ENCODE data around the gene LHB. TPM values are rescaled to one million over a fixed set of nuclear protein-coding genes. Genes with fewer than 3 reads are reported as not detected.
A peak's percentile ranks its signal among the peaks of the same experiment; 100 is the strongest.
"Not testable (repeated sequence)": the region's sequence is repeated elsewhere in the genome, so short reads cannot be mapped to it uniquely, and the experiment has no call there.

The LHB gene
- polyA plus RNA-seq, 4 donors = 0.12 to 40.5 (median 5.2) TPM

- WGBS, 3 donors = 78 to 88% (median 81%) methylated on average over 2 of the region's 4 CpGs
- not testable (repeated sequence) for H3K4me3 ChIP-seq (ENCODE audit: low read depth in 1 of 3, low read length in 3 of 3); DNase-seq; H3K27ac ChIP-seq (ENCODE audit: low read depth in 1 of 3, low read length in 2 of 3); FAIRE-seq; H3K27me3 ChIP-seq (ENCODE audit: control insufficient read depth in 3 of 3, insufficient read depth in 3 of 3, low read length in 3 of 3); H3K4me1 ChIP-seq (ENCODE audit: control insufficient read depth in 3 of 3, insufficient read depth in 2 of 3, low read depth in 1 of 3, low read length in 2 of 3); H3K36me3 ChIP-seq (ENCODE audit: control insufficient read depth in 3 of 3, insufficient read depth in 2 of 3, low read depth in 1 of 3, low read length in 3 of 3); H3K9me3 ChIP-seq (ENCODE audit: control insufficient read depth in 2 of 2, insufficient read depth in 1 of 2, low read depth in 1 of 2, low read length in 1 of 2)
These were observed 25.8 kb upstream of the LHB start for GRCh38 chr19:49042666-49043065.

- Histone ChIP-seq H3K4me3 (ENCODE audit: low read depth in 1 of 3, low read length in 3 of 3) (no peak overlapping the region), H3K27me3 (ENCODE audit: control insufficient read depth in 3 of 3, insufficient read depth in 3 of 3, low read length in 3 of 3) (no peaks in the 10 kb centered on the region), H3K4me1 (ENCODE audit: control insufficient read depth in 3 of 3, insufficient read depth in 2 of 3, low read depth in 1 of 3, low read length in 2 of 3) (no peaks in the 10 kb centered on the region), H3K27ac (ENCODE audit: low read depth in 1 of 3, low read length in 2 of 3) (no peak overlapping the region), H3K36me3 (ENCODE audit: control insufficient read depth in 3 of 3, insufficient read depth in 2 of 3, low read depth in 1 of 3, low read length in 3 of 3) (no peaks in the 10 kb centered on the region), H3K9me3 (ENCODE audit: control insufficient read depth in 2 of 2, insufficient read depth in 1 of 2, low read depth in 1 of 2, low read length in 1 of 2) (no peaks in the 10 kb centered on the region)
- WGBS, 3 donors = 58 to 72% (median 67%) methylated on average over 15 to 17 of the region's 17 CpGs
- FAIRE-seq (no peak), DNase-seq (no peak)
These were observed 25.3 kb upstream of the LHB start for GRCh38 chr19:49042177-49042576.

GRCh38 chr19:49039736-49040135 lies 22.8 kb upstream of the LHB start:
- WGBS, 3 donors = 43 to 77% (median 63%) methylated on average over 3 to 9 of the region's 9 CpGs
- not testable (repeated sequence) for DNase-seq; H3K4me3 ChIP-seq (ENCODE audit: low read depth in 1 of 3, low read length in 3 of 3); H3K4me1 ChIP-seq (ENCODE audit: control insufficient read depth in 3 of 3, insufficient read depth in 2 of 3, low read depth in 1 of 3, low read length in 2 of 3); H3K36me3 ChIP-seq (ENCODE audit: control insufficient read depth in 3 of 3, insufficient read depth in 2 of 3, low read depth in 1 of 3, low read length in 3 of 3); H3K27ac ChIP-seq (ENCODE audit: low read depth in 1 of 3, low read length in 2 of 3); H3K9me3 ChIP-seq (ENCODE audit: control insufficient read depth in 2 of 2, insufficient read depth in 1 of 2, low read depth in 1 of 2, low read length in 1 of 2); H3K27me3 ChIP-seq (ENCODE audit: control insufficient read depth in 3 of 3, insufficient read depth in 3 of 3, low read length in 3 of 3); FAIRE-seq

- H3K36me3 ChIP-seq (ENCODE audit: control insufficient read depth in 3 of 3, insufficient read depth in 2 of 3, low read depth in 1 of 3, low read length in 3 of 3); H3K4me1 ChIP-seq (ENCODE audit: control insufficient read depth in 3 of 3, insufficient read depth in 2 of 3, low read depth in 1 of 3, low read length in 2 of 3); H3K9me3 ChIP-seq (ENCODE audit: control insufficient read depth in 2 of 2, insufficient read depth in 1 of 2, low read depth in 1 of 2, low read length in 1 of 2); H3K27me3 ChIP-seq (ENCODE audit: control insufficient read depth in 3 of 3, insufficient read depth in 3 of 3, low read length in 3 of 3); H3K27ac ChIP-seq (ENCODE audit: low read depth in 1 of 3, low read length in 2 of 3); H3K4me3 ChIP-seq (ENCODE audit: low read depth in 1 of 3, low read length in 3 of 3); DNase-seq; FAIRE-seq: not testable (repeated sequence)
- 75 to 85% (median 84%) methylated on average over 22 to 26 of the region's 26 CpGs for WGBS, 3 donors
These were observed 21.8 kb upstream of the LHB start for GRCh38 chr19:49038557-49039276.

GRCh38 chr19:49038111-49038510 lies 21.2 kb upstream of the LHB start:
- H3K4me3 ChIP-seq (ENCODE audit: low read depth in 1 of 3, low read length in 3 of 3); FAIRE-seq; H3K36me3 ChIP-seq (ENCODE audit: control insufficient read depth in 3 of 3, insufficient read depth in 2 of 3, low read depth in 1 of 3, low read length in 3 of 3); H3K27me3 ChIP-seq (ENCODE audit: control insufficient read depth in 3 of 3, insufficient read depth in 3 of 3, low read length in 3 of 3); H3K4me1 ChIP-seq (ENCODE audit: control insufficient read depth in 3 of 3, insufficient read depth in 2 of 3, low read depth in 1 of 3, low read length in 2 of 3); H3K27ac ChIP-seq (ENCODE audit: low read depth in 1 of 3, low read length in 2 of 3); H3K9me3 ChIP-seq (ENCODE audit: control insufficient read depth in 2 of 2, insufficient read depth in 1 of 2, low read depth in 1 of 2, low read length in 1 of 2); DNase-seq: not testable (repeated sequence)
- 83 to 91% (median 85%) methylated on average over 5 to 8 of the region's 8 CpGs for WGBS, 3 donors

GRCh38 chr19:49036815-49037214 lies 19.9 kb upstream of the LHB start, which contains the start of gene CGB1:
Gene CGB1, minus strand, starts transcription at chr19:49036895. Its CDS starts 184 bp downstream, at chr19:49036711.
- not testable (repeated sequence) for H3K27ac ChIP-seq (ENCODE audit: low read depth in 1 of 3, low read length in 2 of 3); FAIRE-seq; H3K4me3 ChIP-seq (ENCODE audit: low read depth in 1 of 3, low read length in 3 of 3); H3K9me3 ChIP-seq (ENCODE audit: control insufficient read depth in 2 of 2, insufficient read depth in 1 of 2, low read depth in 1 of 2, low read length in 1 of 2); DNase-seq; H3K4me1 ChIP-seq (ENCODE audit: control insufficient read depth in 3 of 3, insufficient read depth in 2 of 3, low read depth in 1 of 3, low read length in 2 of 3); H3K36me3 ChIP-seq (ENCODE audit: control insufficient read depth in 3 of 3, insufficient read depth in 2 of 3, low read depth in 1 of 3, low read length in 3 of 3); H3K27me3 ChIP-seq (ENCODE audit: control insufficient read depth in 3 of 3, insufficient read depth in 3 of 3, low read length in 3 of 3)
- 50 to 53% (median 53%) methylated on average over 16 to 18 of the region's 18 CpGs for WGBS, 3 donors

GRCh38 chr19:49031642-49032301 lies 14.9 kb upstream of the LHB start, which contains the start of gene CGB2:
Gene CGB2, plus strand, starts transcription at chr19:49031890. Its CDS starts 206 bp downstream, at chr19:49032096.
- FAIRE-seq; H3K4me3 ChIP-seq (ENCODE audit: low read depth in 1 of 3, low read length in 3 of 3); H3K27ac ChIP-seq (ENCODE audit: low read depth in 1 of 3, low read length in 2 of 3); H3K27me3 ChIP-seq (ENCODE audit: control insufficient read depth in 3 of 3, insufficient read depth in 3 of 3, low read length in 3 of 3); H3K9me3 ChIP-seq (ENCODE audit: control insufficient read depth in 2 of 2, insufficient read depth in 1 of 2, low read depth in 1 of 2, low read length in 1 of 2); H3K36me3 ChIP-seq (ENCODE audit: control insufficient read depth in 3 of 3, insufficient read depth in 2 of 3, low read depth in 1 of 3, low read length in 3 of 3); H3K4me1 ChIP-seq (ENCODE audit: control insufficient read depth in 3 of 3, insufficient read depth in 2 of 3, low read depth in 1 of 3, low read length in 2 of 3): not testable (repeated sequence)
- 20 to 31% (median 26%) methylated on average over 28 of the region's 28 CpGs for WGBS, 3 donors
- peak in 1 of 2 donors; percentile 17 for DNase-seq

GRCh38 chr19:49030323-49030722 lies 13.4 kb upstream of the LHB start:
- not testable (repeated sequence) for H3K27me3 ChIP-seq (ENCODE audit: control insufficient read depth in 3 of 3, insufficient read depth in 3 of 3, low read length in 3 of 3); H3K9me3 ChIP-seq (ENCODE audit: control insufficient read depth in 2 of 2, insufficient read depth in 1 of 2, low read depth in 1 of 2, low read length in 1 of 2); H3K4me3 ChIP-seq (ENCODE audit: low read depth in 1 of 3, low read length in 3 of 3); H3K36me3 ChIP-seq (ENCODE audit: control insufficient read depth in 3 of 3, insufficient read depth in 2 of 3, low read depth in 1 of 3, low read length in 3 of 3); H3K27ac ChIP-seq (ENCODE audit: low read depth in 1 of 3, low read length in 2 of 3); DNase-seq; H3K4me1 ChIP-seq (ENCODE audit: control insufficient read depth in 3 of 3, insufficient read depth in 2 of 3, low read depth in 1 of 3, low read length in 2 of 3); FAIRE-seq
- 87 to 91% (median 90%) methylated on average over 2 to 5 of the region's 8 CpGs for WGBS, 3 donors
